Measurements from ENCODE around the gene APLN.

DNA sequence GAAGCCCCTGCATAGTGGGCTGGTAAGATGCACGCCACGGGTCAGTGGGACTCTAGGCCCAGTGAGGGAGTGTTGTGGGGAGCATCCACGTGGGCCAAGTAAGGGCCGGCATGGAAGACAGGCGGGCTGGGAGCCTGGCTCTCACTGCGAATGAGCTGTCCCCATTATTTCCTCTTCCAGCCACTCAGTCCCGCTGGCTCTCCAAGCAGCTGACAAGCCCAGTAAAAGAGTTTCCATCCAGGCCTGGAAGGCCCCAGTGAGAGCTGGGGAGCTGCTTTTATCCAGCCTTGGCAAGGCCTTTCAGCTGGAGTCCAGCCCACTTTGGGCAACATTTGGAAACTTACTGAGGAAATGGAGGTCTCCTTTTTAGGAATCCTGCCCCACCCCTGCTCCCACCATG is 24.9 kb downstream of the APLN start:
- TF ChIP-seq EZH2 (IDR thresholded peaks at IDR 0.05; ENCODE audit: insufficient read depth, poor library complexity, severe bottlenecking), result no peak
- TF ChIP-seq EZH2phosphoT487 (IDR thresholded peaks at IDR 0.05; ENCODE audit: insufficient read depth, low read depth), result no peak

Data from GM23248 (cell line).